Activated CD8-positive, alpha-beta memory T cell treated with anti-CD3 and anti-CD28 coated beads, Interleukin-2, amount 10 ng/mL, durations not matched to agents 7 days and 5 days (primary cell): ENCODE results near the gene PAX3. TPM values are rescaled to one million over a fixed set of nuclear protein-coding genes. Genes with fewer than 3 reads are reported as not detected.

ENCODE experiments used
- ATAC-seq: fragments of 150-1000 bp; cut with Tn5 transposase; one replicate; pipeline ENCODE4 v1.10.0; 2021; ENCODE audit warnings: moderate library complexity
- CTCF ChIA-PET: fragments of 350-600 bp; sonication (Branson Sonifier 250); formaldehyde crosslinking; loops from one replicate; lab custom pipeline; 2021; ENCODE audit warnings: antibody characterized with exemption; lab: Charles Lee
- DNase-seq: peaks from one replicate; pipeline ENCODE4 v3.0.0-alpha.2; 2020
- H3K27ac Mint-ChIP-seq: one replicate; pipeline ENCODE4 v1.8.0; 2021; ENCODE audit warnings: mild to moderate bottlenecking, mixed read lengths
- H3K27me3 Mint-ChIP-seq: one replicate; pipeline ENCODE4 v1.8.0; 2021; ENCODE audit warnings: mixed read lengths
- H3K36me3 Mint-ChIP-seq: one replicate; pipeline ENCODE4 v1.8.0; 2021; ENCODE audit warnings: mild to moderate bottlenecking, mixed read lengths
- H3K4me1 Mint-ChIP-seq: one replicate; pipeline ENCODE4 v1.8.0; 2021; ENCODE audit warnings: mixed read lengths
- H3K4me3 Mint-ChIP-seq: one replicate; pipeline ENCODE4 v1.8.0; 2021; ENCODE audit warnings: mild to moderate bottlenecking, moderate library complexity, mixed read lengths
- H3K9me3 Mint-ChIP-seq: one replicate; pipeline ENCODE4 v1.8.0; 2022; ENCODE audit warnings: low read depth, mixed read lengths
- total RNA-seq, 2 experiments: library from RNA; stranded (reverse); gene quantifications; one replicate each; pipeline ENCODE4 v1.2.3, GENCODE V29; 2021

Gene PAX3
- total RNA-seq, 2 experiments from 2014 or later, result not detected

- H3K9me3 Mint-ChIP-seq, result peaks cover 4% of the 10 kb centered on the region
- CTCF ChIA-PET, result no interaction called here
- ATAC-seq (no peak), DNase-seq (no peak)
- H3K27ac Mint-ChIP-seq, result peak overlapping the region; percentile 19
- H3K27me3 Mint-ChIP-seq, result peaks cover 99% of the 10 kb centered on the region
- no peak overlapping the region for H3K4me3 Mint-ChIP-seq
- H3K36me3 Mint-ChIP-seq, result peaks cover 11% of the 10 kb centered on the region
- H3K4me1 Mint-ChIP-seq, result peaks cover 19% of the 10 kb centered on the region
Measured at GRCh38 chr2:222306393-222307142, 7.8 kb upstream of the PAX3 start.

- H3K4me1 Mint-ChIP-seq, result peaks cover 19% of the 10 kb centered on the region
- peaks cover 99% of the 10 kb centered on the region for H3K27me3 Mint-ChIP-seq
- peak overlapping the region; percentile 53 for H3K4me3 Mint-ChIP-seq
- no peak for DNase-seq
- H3K27ac Mint-ChIP-seq, result peak overlapping the region; percentile 36
- H3K36me3 Mint-ChIP-seq, result peaks cover 11% of the 10 kb centered on the region
- CTCF ChIA-PET, result interaction anchor here (0.6 kb wide), 1 partner anchor 1490 kb away, joined by 3 read pairs; no protein-coding TSS in a partner anchor
- no peak for ATAC-seq
- peaks cover 4% of the 10 kb centered on the region for H3K9me3 Mint-ChIP-seq
Measured at GRCh38 chr2:222305516-222306392, 7.0 kb upstream of the PAX3 start.

GRCh38 chr2:222304737-222305515 lies 6.1 kb upstream of the PAX3 start:
- peak overlapping the region; percentile 30 for H3K27ac Mint-ChIP-seq
- no peak for ATAC-seq
- DNase-seq, result no peak
- peak overlapping the region; percentile 53 for H3K4me3 Mint-ChIP-seq
- H3K36me3 Mint-ChIP-seq, result peaks cover 11% of the 10 kb centered on the region
- CTCF ChIA-PET, result interaction anchor here (0.6 kb wide), 1 partner anchor 1489 kb away, joined by 3 read pairs; no protein-coding TSS in a partner anchor
- peaks cover 4% of the 10 kb centered on the region for H3K9me3 Mint-ChIP-seq
- H3K4me1 Mint-ChIP-seq, result peaks cover 19% of the 10 kb centered on the region
- peaks cover 99% of the 10 kb centered on the region for H3K27me3 Mint-ChIP-seq

- Mint-ChIP-seq H3K4me1 (peaks cover 22% of the 10 kb centered on the region), H3K9me3 (peaks cover 4% of the 10 kb centered on the region), H3K27me3 (peaks cover 99% of the 10 kb centered on the region), H3K36me3 (peaks cover 14% of the 10 kb centered on the region), H3K27ac (no peak overlapping the region), H3K4me3 (no peak overlapping the region)
- CTCF ChIA-PET, result no interaction called here
- ATAC-seq (no peak), DNase-seq (no peak)
Measured at GRCh38 chr2:222303828-222304736, 5.3 kb upstream of the PAX3 start.

- peak overlapping the region; percentile 58 for H3K27ac Mint-ChIP-seq
Measured at GRCh38 chr2:222303045-222303827, 4.4 kb upstream of the PAX3 start.

GRCh38 chr2:222302178-222303018 lies 3.6 kb upstream of the PAX3 start:
- Mint-ChIP-seq H3K4me1 (peaks cover 21% of the 10 kb centered on the region), H3K4me3 (no peak overlapping the region), H3K27me3 (peaks cover 97% of the 10 kb centered on the region), H3K36me3 (peaks cover 12% of the 10 kb centered on the region), H3K9me3 (peaks cover 4% of the 10 kb centered on the region), H3K27ac (peak overlapping the region; percentile 58)
- DNase-seq (no peak), ATAC-seq (no peak)
- CTCF ChIA-PET, result interaction anchor here (1.3 kb wide), 1 partner anchor 16 kb away, joined by 4 read pairs; no protein-coding TSS in a partner anchor

More at GRCh38 chr2:222303045-222303827, 4.4 kb upstream of the PAX3 start:
- peaks cover 98% of the 10 kb centered on the region for H3K27me3 Mint-ChIP-seq
- no peak for ATAC-seq
- CTCF ChIA-PET, result no interaction called here
- peaks cover 4% of the 10 kb centered on the region for H3K9me3 Mint-ChIP-seq
- no peak overlapping the region for H3K4me3 Mint-ChIP-seq
- H3K4me1 Mint-ChIP-seq, result peaks cover 22% of the 10 kb centered on the region
- no peak for DNase-seq
- H3K36me3 Mint-ChIP-seq, result peaks cover 14% of the 10 kb centered on the region

- H3K36me3 Mint-ChIP-seq, result peaks cover 12% of the 10 kb centered on the region
Measured at GRCh38 chr2:222301796-222302118, 3.0 kb upstream of the PAX3 start.

GRCh38 chr2:222301053-222301795 lies 2.4 kb upstream of the PAX3 start:
- Mint-ChIP-seq H3K9me3 (peaks cover 4% of the 10 kb centered on the region), H3K27me3 (peaks cover 97% of the 10 kb centered on the region), H3K4me1 (peaks cover 25% of the 10 kb centered on the region), H3K36me3 (peaks cover 12% of the 10 kb centered on the region), H3K27ac (no peak overlapping the region), H3K4me3 (no peak overlapping the region)
- ATAC-seq, result no peak
- DNase-seq, result no peak
- CTCF ChIA-PET, result interaction anchor here (1.3 kb wide), 1 partner anchor 17 kb away, joined by 4 read pairs; no protein-coding TSS in a partner anchor

More at GRCh38 chr2:222301796-222302118, 3.0 kb upstream of the PAX3 start:
- peaks cover 4% of the 10 kb centered on the region for H3K9me3 Mint-ChIP-seq
- no peak overlapping the region for H3K27ac Mint-ChIP-seq
- DNase-seq (no peak), ATAC-seq (no peak)
- H3K27me3 Mint-ChIP-seq, result peaks cover 97% of the 10 kb centered on the region
- peaks cover 21% of the 10 kb centered on the region for H3K4me1 Mint-ChIP-seq
- CTCF ChIA-PET, result interaction anchor here (1.3 kb wide), 1 partner anchor 17 kb away, joined by 4 read pairs; no protein-coding TSS in a partner anchor
- no peak overlapping the region for H3K4me3 Mint-ChIP-seq

- no peak overlapping the region for H3K27ac Mint-ChIP-seq
- peaks cover 25% of the 10 kb centered on the region for H3K4me1 Mint-ChIP-seq
- ATAC-seq, result no peak
- CTCF ChIA-PET, result no interaction called here
- DNase-seq, result no peak
- peaks cover 12% of the 10 kb centered on the region for H3K36me3 Mint-ChIP-seq
- peaks cover 97% of the 10 kb centered on the region for H3K27me3 Mint-ChIP-seq
- H3K9me3 Mint-ChIP-seq, result peaks cover 4% of the 10 kb centered on the region
- H3K4me3 Mint-ChIP-seq, result no peak overlapping the region
Measured at GRCh38 chr2:222300726-222301052, 1.9 kb upstream of the PAX3 start.

- peaks cover 23% of the 10 kb centered on the region for H3K4me1 Mint-ChIP-seq
- peaks cover 4% of the 10 kb centered on the region for H3K9me3 Mint-ChIP-seq
- DNase-seq, result no peak
- H3K4me3 Mint-ChIP-seq, result no peak overlapping the region
- H3K36me3 Mint-ChIP-seq, result peaks cover 9% of the 10 kb centered on the region
- no peak for ATAC-seq
- H3K27ac Mint-ChIP-seq, result peak overlapping the region; percentile 9
- CTCF ChIA-PET, result no interaction called here
- peaks cover 97% of the 10 kb centered on the region for H3K27me3 Mint-ChIP-seq
Measured at GRCh38 chr2:222299906-222300725, 1.3 kb upstream of the PAX3 start.
